SH-SY5Y (cell line): Measurements from ENCODE around the gene SSC5D.

Experiments
- GATA2 ChIP-seq: IDR thresholded peaks from 2 replicates; pipeline ENCODE4 v1.6.1; 2011; ENCODE audit warnings: mild to moderate bottlenecking, low read depth, low read length
- GATA3 ChIP-seq: IDR thresholded peaks from 2 replicates; pipeline ENCODE4 v1.6.1; 2011; ENCODE audit warnings: low read depth, mild to moderate bottlenecking, low read length, moderate library complexity

Gene SSC5D

DNA sequence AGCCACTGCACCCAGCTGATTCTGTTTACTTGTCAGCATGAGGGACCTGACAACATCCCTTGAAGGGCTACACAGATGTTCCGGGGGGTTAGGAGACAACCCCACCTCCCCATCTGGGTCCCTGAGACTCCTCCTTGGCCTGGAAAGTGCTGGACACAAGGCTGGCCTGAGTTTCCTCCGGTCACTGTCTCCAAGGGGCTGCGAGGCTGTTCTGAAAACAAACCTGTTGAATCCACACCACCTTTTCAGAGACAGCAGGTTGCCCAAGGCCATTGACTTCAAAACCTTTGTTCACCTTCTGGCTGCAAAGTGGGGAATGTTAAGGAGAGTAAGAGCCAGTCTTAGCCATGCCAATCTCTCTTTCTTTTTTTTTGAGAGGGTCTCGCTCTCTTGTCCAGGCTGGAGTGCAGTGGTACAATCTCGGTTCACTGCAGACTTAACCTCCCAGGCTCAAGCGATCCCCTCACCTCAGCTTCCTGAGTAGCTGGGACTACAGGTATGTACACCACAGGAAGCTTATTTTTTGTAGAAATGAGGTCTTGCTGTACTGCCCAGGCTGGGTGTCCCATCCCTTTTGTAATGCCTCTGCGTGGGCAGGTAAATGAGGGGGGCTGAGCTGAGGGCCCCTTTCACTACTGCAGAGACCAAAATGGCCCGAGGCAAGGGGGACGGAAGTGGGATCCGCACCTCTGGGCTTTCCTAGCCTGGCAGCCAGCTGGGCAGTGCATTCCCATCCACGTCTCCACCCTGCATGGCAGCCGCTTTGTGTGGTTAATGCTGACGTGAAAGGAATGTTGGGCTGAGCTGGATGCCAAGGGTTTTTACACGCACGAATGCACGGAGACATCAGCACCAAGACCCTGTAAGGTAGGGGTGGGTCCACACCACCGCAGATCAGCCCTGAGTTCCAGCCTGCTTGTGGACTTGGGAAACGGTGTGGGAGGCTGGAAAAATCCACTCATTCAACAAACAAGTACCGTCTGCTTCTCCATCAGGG is 13.7 kb upstream of the SSC5D start:
- TF ChIP-seq GATA2, result no peak
- TF ChIP-seq GATA3, result no peak

DNA sequence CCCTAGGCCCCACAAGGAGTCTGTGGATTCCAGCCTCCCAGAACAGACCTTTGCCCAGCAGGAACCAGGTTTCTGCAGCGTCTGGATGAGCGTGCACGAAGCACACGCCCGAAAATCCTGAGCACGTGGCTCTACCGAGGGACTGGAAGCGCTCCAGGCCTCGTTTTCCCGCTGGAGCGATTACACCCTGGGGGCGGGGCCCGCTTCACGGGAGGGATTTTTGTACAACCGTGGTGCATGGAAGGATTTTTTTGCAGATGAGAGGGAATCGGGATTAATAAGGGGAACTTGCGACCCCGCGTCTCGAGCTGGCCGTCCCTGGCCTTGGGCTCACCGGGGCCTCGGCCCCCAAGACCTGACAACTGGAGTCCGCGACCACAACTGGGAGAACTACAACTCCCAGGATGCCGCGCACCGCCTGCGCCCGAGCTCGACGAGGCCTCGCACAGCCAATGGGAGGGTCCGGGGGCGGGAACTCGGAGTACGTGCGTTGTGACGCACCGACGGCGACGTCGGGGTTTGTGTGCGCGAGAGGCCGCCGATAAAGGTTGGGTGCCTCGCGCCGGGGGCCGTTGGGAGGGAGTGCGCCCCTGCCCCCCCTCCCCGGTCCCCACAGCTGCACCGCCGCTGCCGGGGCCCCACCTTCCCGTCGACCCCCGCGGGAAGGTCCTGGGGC is 12.0 kb upstream of the SSC5D start, which contains the start of gene ZNF628:
Gene ZNF628, plus strand, starts transcription at position 518 of the 676 bp plus-strand sequence. CDS start 3,294 bp downstream, outside the sequence.
- TF ChIP-seq GATA2 (no peak), GATA3 (no peak)

DNA sequence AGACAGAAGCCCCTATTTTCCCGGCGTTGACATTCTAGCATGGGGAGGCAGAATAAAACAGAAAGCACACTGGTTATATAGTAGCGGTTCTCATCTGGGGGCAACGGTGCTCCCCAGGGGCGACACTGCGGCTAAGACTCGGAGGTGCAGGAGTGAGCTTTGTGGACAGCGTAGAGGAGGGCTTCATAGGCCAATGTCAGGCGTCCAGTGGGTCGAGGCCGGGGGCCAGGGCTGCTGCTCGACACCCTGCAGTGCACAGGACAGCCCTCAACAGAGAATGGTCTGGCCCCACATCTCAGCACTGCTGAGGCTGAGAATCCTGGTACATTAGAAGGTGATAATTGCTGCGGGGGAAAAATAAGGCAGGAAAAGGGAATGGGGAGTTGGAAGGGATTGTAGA is 10.3 kb upstream of the SSC5D start:
- TF ChIP-seq GATA3, result no peak
- no peak for TF ChIP-seq GATA2

DNA sequence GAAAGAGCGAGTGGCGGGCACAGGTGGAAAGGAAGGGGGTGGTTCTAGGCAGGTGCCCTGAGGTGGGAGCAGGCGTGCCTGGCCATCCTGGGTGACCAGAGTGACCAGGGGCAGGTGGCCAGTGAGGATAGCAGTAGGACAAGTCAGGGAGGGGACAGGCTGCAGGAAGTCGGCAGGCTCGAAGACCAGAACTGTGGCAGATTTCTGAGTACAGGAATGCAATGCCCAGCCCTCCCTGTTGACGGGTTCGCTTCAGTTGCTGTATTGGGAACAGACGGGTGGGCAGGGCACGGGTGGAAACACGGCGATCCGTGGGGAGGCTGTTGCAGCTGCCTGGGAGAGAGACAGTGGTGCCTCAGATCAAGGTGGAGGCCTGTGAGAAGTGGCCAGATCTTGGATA is 9.9 kb upstream of the SSC5D start:
- TF ChIP-seq GATA2 (no peak), GATA3 (no peak)

- TF ChIP-seq GATA3 (no peak), GATA2 (no peak)
These were observed 9.2 kb upstream of the SSC5D start for GRCh38 chr19:55479045-55479444.

- TF ChIP-seq GATA2 (no peak), GATA3 (no peak)
These were observed 8.6 kb upstream of the SSC5D start for GRCh38 chr19:55479451-55480230.

DNA sequence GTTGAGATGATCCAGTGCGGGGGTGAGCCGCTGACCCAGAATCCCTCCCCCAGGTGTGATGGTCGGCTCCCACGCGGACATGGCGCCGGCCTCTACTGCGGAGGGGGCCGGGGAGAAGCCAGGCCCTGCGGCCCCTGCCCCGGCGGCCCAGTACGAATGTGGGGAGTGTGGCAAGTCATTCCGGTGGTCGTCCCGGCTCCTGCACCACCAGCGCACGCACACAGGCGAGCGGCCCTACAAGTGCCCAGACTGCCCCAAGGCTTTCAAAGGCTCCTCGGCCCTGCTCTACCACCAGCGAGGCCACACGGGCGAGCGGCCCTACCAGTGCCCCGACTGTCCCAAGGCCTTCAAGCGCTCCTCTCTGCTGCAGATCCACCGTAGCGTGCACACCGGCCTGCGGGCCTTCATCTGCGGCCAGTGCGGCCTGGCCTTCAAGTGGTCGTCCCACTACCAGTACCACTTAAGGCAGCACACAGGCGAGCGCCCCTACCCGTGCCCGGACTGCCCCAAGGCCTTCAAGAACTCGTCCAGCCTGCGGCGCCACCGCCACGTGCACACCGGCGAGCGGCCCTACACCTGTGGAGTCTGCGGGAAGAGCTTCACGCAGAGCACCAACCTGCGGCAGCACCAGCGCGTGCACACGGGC is 7.0 kb upstream of the SSC5D start:
- TF ChIP-seq GATA3 (no peak), GATA2 (no peak)

DNA sequence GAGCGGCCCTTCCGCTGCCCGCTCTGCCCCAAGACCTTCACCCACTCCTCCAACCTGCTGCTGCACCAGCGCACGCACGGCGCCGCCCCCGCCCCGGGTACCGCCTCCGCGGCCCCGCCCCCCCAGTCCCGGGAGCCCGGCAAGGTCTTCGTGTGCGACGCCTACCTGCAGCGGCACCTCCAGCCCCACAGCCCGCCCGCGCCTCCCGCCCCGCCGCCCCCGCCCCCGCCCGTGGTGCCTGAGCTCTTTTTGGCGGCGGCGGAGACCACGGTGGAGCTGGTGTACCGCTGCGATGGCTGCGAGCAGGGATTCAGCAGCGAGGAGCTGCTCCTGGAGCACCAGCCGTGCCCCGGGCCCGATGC is 6.5 kb upstream of the SSC5D start:
- TF ChIP-seq GATA2, result no peak
- no peak for TF ChIP-seq GATA3

GRCh38 chr19:55482156-55482961 is 5.9 kb upstream of the SSC5D start:
- TF ChIP-seq GATA2, result no peak
- no peak for TF ChIP-seq GATA3

DNA sequence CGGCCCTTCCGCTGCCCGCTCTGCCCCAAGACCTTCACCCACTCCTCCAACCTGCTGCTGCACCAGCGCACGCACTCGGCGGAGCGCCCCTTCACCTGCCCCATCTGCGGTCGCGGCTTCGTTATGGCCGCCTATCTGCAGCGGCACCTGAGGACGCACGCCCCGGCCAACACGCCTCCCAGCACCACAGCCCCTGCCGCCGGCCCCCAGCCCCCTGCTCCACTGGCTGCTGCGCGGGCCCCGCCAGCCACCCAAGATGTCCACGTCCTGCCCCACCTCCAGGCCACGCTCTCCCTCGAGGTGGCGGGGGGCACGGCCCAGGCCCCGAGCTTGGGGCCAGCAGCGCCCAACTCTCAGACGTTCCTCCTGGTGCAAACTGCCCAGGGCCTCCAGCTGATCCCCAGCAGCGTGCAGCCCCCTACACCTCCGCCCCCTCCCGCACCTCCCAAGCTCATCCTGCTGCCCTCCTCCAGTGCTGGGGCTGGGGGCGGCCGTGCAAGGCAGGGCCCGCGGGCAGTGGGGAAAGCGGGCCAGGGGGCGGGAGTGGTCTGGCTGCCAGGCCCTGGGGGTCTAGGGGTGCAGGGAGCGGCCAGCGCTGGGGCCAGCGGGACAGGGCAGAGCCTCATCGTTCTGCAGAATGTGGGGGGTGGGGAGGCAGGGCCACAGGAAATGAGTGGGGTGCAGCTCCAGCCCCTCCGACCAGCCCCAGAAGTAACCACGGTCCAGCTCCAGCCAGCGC is 5.1 kb upstream of the SSC5D start:
- TF ChIP-seq GATA3 (no peak), GATA2 (no peak)

- TF ChIP-seq GATA3 (no peak), GATA2 (no peak)
These were observed 4.3 kb upstream of the SSC5D start for GRCh38 chr19:55483706-55484592.
